OCI-LY7 (cell line): ENCODE results near the gene UTP18. TPM values are rescaled to one million over a fixed set of nuclear protein-coding genes. Genes with fewer than 3 reads are reported as not detected.

ENCODE experiments used
- BruUV-seq: library from RNA; stranded (reverse); fragments of 400-500 nt; replicated peaks from 2 replicates; lab custom pipeline; 2021; lab: Mats Ljungman, UMichigan
- CTCF ChIA-PET: fragments of 300-600 bp; sonication (Branson Sonifier 250); formaldehyde crosslinking; loops from one replicate; lab custom pipeline; 2022; ENCODE audit warnings: antibody characterized with exemption; ENCODE audit not compliant: unreplicated experiment; lab: Charles Lee
- POLR2A ChIA-PET: fragments of 300-600 bp; sonication (Branson Sonifier 250); formaldehyde crosslinking; loops from one replicate; lab custom pipeline; 2022; ENCODE audit warnings: antibody characterized with exemption; lab: Charles Lee
- DNase-seq: peaks from one replicate; pipeline ENCODE4 v3.0.0-alpha.2; 2015; ENCODE audit warnings: low spot score
- H2AFZ ChIP-seq: fragments of 200-600 bp; sonication (generic), shearing (Covaris generic); 2 replicates; pipeline ENCODE4 v1.6.1; 2014; ENCODE audit warnings: mild to moderate bottlenecking, antibody characterized with exemption, low read length, moderate library complexity
- H3K27ac ChIP-seq: fragments of 200-600 bp; sonication (generic); 2 replicates; pipeline ENCODE4 v1.5.1; 2014; ENCODE audit warnings: mixed run types, low read depth, mild to moderate bottlenecking, moderate library complexity, low read length, inconsistent platforms; ENCODE audit not compliant: poor library complexity, severe bottlenecking
- H3K36me3 ChIP-seq: fragments of 200-600 bp; sonication (generic); 2 replicates; pipeline ENCODE4 v1.6.1; 2014; ENCODE audit warnings: mild to moderate bottlenecking, antibody characterized with exemption, low read length, moderate library complexity, mixed read lengths; ENCODE audit not compliant: insufficient read depth
- H3K4me1 ChIP-seq: fragments of 200-600 bp; sonication (generic); 2 replicates; pipeline ENCODE4 v1.5.1; 2014; ENCODE audit warnings: mild to moderate bottlenecking, low read length; ENCODE audit not compliant: insufficient read depth, poor library complexity, severe bottlenecking
- H3K4me2 ChIP-seq: fragments of 200-600 bp; sonication (generic); 2 replicates; pipeline ENCODE4 v1.6.1; 2014; ENCODE audit warnings: mild to moderate bottlenecking, low read length
- H3K4me3 ChIP-seq: fragments of 200-600 bp; sonication (generic); 2 replicates; pipeline ENCODE4 v1.5.1; 2014; ENCODE audit warnings: mild to moderate bottlenecking, low read depth, low read length; ENCODE audit not compliant: poor library complexity, severe bottlenecking
- H3K79me2 ChIP-seq: fragments of 200-600 bp; sonication (generic); 2 replicates; pipeline ENCODE4 v1.6.1; 2016; ENCODE audit warnings: low read depth, mild to moderate bottlenecking, low read length, moderate library complexity, mixed read lengths; ENCODE audit not compliant: insufficient read depth
- H3K9me2 ChIP-seq: fragments of 200-600 bp; sonication (generic); 2 replicates; pipeline ENCODE4 v1.6.1; 2016; ENCODE audit warnings: mild to moderate bottlenecking, low read length, mixed read lengths; ENCODE audit not compliant: insufficient read depth
- H3K9me3 ChIP-seq: fragments of 200-600 bp; sonication (generic); 2 replicates; pipeline ENCODE4 v1.6.1; 2014; ENCODE audit warnings: mild to moderate bottlenecking, mixed run types, low read length, mixed read lengths
- H4K20me1 ChIP-seq: fragments of 200-600 bp; sonication (generic); 2 replicates; pipeline ENCODE4 v1.6.1; 2014; ENCODE audit warnings: mild to moderate bottlenecking, antibody characterized with exemption, low read length, moderate library complexity, mixed read lengths; ENCODE audit not compliant: insufficient read depth
- EZH2phosphoT487 ChIP-seq: fragments of 200-600 bp; sonication (generic); IDR thresholded peaks from 2 replicates; pipeline ENCODE4 v1.6.1; 2018; ENCODE audit warnings: low read depth, borderline replicate concordance, mild to moderate bottlenecking, mixed run types, antibody characterized with exemption, low read length, moderate library complexity, mixed read lengths
- intact Hi-C: fragments of 100-400 bp; cut with micrococcal nuclease; formaldehyde crosslinking; loops from one replicate; pipeline ENCODE4 v1.10.0; 2022; ENCODE audit not compliant: unreplicated experiment
- total RNA-seq, 2 experiments: library from RNA; depleted of rRNA in 1 of 2; stranded (reverse); fragments of >200 nt in 1 of 2; shearing (Covaris generic) in 1 of 2; gene quantifications; 2 replicates each; pipeline ENCODE4 v1.2.3, GENCODE V29; 2014 to 2022
- TF ChIP-seq, protein P1 (sequence below): fragments of 200-600 bp; sonication (generic); conservative IDR thresholded peaks from 2 replicates; pipeline ENCODE4 v1.5.1; 2014; ENCODE audit warnings: mild to moderate bottlenecking, antibody characterized with exemption, low read length, moderate library complexity, mixed read lengths

The UTP18 gene
- total RNA-seq, 2 experiments from 2014 or later = 58.1 to 68.3 TPM

DNA sequence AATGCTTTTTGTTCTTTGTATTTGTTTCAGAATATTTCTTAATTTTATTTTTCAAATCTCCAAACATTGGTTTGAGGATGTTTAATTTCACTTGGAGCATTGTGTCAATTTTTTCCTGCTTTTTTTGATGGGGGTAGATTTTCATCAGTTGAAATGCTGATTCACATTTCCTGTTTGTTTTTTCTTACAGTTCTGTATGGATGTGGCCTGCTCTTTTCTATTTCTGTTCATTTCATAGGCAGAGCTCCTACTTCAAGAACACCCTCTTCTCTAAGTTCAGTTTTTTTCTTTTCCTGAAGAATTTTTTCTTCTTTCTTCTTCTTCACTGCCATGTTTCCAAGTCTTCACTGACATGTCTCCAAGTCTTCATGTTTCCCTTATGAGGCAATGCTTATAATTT lies 9.3 kb upstream of the UTP18 start:
- peaks cover 2% of the 10 kb centered on the region for H3K4me1 ChIP-seq
- peaks cover 75% of the 10 kb centered on the region for H3K36me3 ChIP-seq
- CTCF ChIA-PET = no interaction called here
- no peak overlapping the region for H3K4me3 ChIP-seq
- H3K9me2 ChIP-seq = no peaks in the 10 kb centered on the region
- peaks cover 63% of the 10 kb centered on the region for H3K79me2 ChIP-seq
- no peak overlapping the region for H2AFZ ChIP-seq
- no peak overlapping the region for H3K4me2 ChIP-seq
- no TSS peak for BruUV-seq
- peaks cover 3% of the 10 kb centered on the region; the same call in 1 of the 2 replicates for H4K20me1 ChIP-seq
- POLR2A ChIA-PET = interaction anchor here (0.6 to 1.6 kb wide), 2 partner anchors 11 to 40 kb away, joined by 4 to 6 read pairs; no protein-coding TSS in a partner anchor
- intact Hi-C loops = no loop called here
- H3K27ac ChIP-seq = no peak overlapping the region
- peaks cover 5% of the 10 kb centered on the region; the same call in 1 of the 2 replicates for H3K9me3 ChIP-seq
- no peak for DNase-seq
- no peak for TF ChIP-seq EZH2phosphoT487
- TF ChIP-seq, protein P1, sequence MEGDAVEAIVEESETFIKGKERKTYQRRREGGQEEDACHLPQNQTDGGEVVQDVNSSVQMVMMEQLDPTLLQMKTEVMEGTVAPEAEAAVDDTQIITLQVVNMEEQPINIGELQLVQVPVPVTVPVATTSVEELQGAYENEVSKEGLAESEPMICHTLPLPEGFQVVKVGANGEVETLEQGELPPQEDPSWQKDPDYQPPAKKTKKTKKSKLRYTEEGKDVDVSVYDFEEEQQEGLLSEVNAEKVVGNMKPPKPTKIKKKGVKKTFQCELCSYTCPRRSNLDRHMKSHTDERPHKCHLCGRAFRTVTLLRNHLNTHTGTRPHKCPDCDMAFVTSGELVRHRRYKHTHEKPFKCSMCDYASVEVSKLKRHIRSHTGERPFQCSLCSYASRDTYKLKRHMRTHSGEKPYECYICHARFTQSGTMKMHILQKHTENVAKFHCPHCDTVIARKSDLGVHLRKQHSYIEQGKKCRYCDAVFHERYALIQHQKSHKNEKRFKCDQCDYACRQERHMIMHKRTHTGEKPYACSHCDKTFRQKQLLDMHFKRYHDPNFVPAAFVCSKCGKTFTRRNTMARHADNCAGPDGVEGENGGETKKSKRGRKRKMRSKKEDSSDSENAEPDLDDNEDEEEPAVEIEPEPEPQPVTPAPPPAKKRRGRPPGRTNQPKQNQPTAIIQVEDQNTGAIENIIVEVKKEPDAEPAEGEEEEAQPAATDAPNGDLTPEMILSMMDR = no peak

DNA sequence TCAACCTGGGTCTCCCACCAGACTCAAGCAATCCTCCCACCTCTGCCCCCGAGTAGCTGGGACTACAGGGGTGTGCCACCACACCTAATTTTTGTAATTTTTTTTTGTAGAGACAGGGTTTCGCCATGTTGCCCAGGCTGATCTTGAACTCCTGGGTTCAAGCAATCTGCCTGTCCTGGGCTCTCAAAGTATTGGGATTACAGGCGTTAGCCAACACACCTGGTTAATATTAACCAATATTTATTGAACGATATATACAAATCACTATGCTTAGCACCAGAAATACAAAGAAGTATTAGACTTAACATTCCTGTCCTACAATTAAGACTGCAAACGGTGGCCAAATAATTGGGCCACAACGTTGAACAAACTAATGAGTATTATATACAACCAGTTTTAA lies 4.7 kb upstream of the UTP18 start:
- CTCF ChIA-PET = no interaction called here
- Histone ChIP-seq H3K36me3 (peaks cover 77% of the 10 kb centered on the region), H3K4me3 (no peak overlapping the region), H3K27ac (no peak overlapping the region), H3K4me1 (peaks cover 31% of the 10 kb centered on the region), H3K4me2 (no peak overlapping the region), H2AFZ (no peak overlapping the region), H3K9me3 (no peaks in the 10 kb centered on the region; the same call in 1 of the 2 replicates), H3K79me2 (peaks cover 89% of the 10 kb centered on the region), H3K9me2 (no peaks in the 10 kb centered on the region), H4K20me1 (peaks cover 35% of the 10 kb centered on the region)
- POLR2A ChIA-PET = interaction anchor here (0.5 to 4.4 kb wide), 2 partner anchors 26 to 170 kb away, joined by 4 to 24 read pairs; no protein-coding TSS in a partner anchor
- DNase-seq = no peak
- BruUV-seq = no TSS peak
- TF ChIP-seq, protein P1 = no peak
- no peak for TF ChIP-seq EZH2phosphoT487
- intact Hi-C loops = no loop called here

DNA sequence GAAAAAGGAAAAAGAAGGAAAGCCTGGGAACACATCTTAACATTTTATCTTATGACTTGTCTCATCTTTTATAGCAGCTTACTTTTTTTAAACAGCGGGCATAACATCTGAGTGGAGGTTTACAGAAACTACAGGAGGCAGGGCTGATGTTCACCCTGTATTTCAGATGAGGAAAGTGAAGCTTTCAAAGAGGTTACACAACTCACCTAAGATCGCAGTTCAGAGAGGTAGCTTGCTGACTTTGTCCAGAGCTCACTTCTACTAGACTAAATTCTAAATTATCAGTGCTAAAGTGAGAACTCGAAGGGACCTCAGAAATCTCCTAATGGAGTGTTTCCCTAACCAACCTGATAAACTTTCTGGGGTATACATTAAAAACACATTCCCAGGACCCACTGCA lies 4.2 kb upstream of the UTP18 start:
- CTCF ChIA-PET = no interaction called here
- Histone ChIP-seq H3K9me3 (no peaks in the 10 kb centered on the region; the same call in 1 of the 2 replicates), H3K9me2 (no peaks in the 10 kb centered on the region), H4K20me1 (peaks cover 37% of the 10 kb centered on the region), H3K36me3 (peaks cover 74% of the 10 kb centered on the region), H3K4me1 (peaks cover 31% of the 10 kb centered on the region), H3K79me2 (peaks cover 93% of the 10 kb centered on the region), H2AFZ (no peak overlapping the region), H3K4me2 (peak overlapping the region; percentile 93; the same call in 1 of the 2 replicates), H3K4me3 (no peak overlapping the region), H3K27ac (no peak overlapping the region)
- DNase-seq = no peak
- BruUV-seq = no TSS peak
- intact Hi-C loops = no loop called here
- no peak for TF ChIP-seq EZH2phosphoT487
- TF ChIP-seq, protein P1 = no peak
- POLR2A ChIA-PET = interaction anchor here (0.5 to 4.4 kb wide), 3 partner anchors 8 to 171 kb away, joined by 4 to 24 read pairs (median 10); no protein-coding TSS in a partner anchor
